Sigmoid colon (tissue), 4 donors: ENCODE data around the gene TMBIM1.

Experiments
- CTCF ChIP-seq, 4 experiments: fragments of 450-650 bp in 3 of 4; fragments of 200-600 bp in 1 of 4; IDR thresholded peaks; one replicate each; pipeline ENCODE4 v1.5.1; 2016 to 2019; ENCODE audit warnings: antibody characterized with exemption in 4 of 4, mild to moderate bottlenecking in 3 of 4, moderate library complexity in 2 of 4
- EP300 ChIP-seq, 4 donors: sonication (generic); formaldehyde crosslinking; IDR thresholded peaks; one replicate each; pipeline ENCODE4 v1.6.1; 2017; ENCODE audit warnings: antibody characterized with exemption in 4 of 4
- POLR2A ChIP-seq, 2 donors: fragments of 450-650 bp; IDR thresholded peaks; one replicate each; pipeline ENCODE4 v1.6.1; 2016; ENCODE audit warnings: antibody characterized with exemption in 2 of 2, mild to moderate bottlenecking in 2 of 2, moderate library complexity in 2 of 2
- POLR2AphosphoS5 ChIP-seq, 4 donors: sonication (generic); formaldehyde crosslinking; IDR thresholded peaks; one replicate each; pipeline ENCODE4 v1.6.1; 2017; ENCODE audit warnings: antibody characterized with exemption in 4 of 4

GRCh38 chr2:218280260-218280870, 11.9 kb downstream of the TMBIM1 start:
- no peak for TF ChIP-seq CTCF (IDR thresholded peaks at IDR 0.05)
- no peak for TF ChIP-seq POLR2AphosphoS5 (IDR thresholded peaks at IDR 0.05)
- no peak for TF ChIP-seq POLR2A (IDR thresholded peaks at IDR 0.05)
- no peak for TF ChIP-seq EP300 (IDR thresholded peaks at IDR 0.05)
